Femur (tissue), 1 donor: Measurements from ENCODE around the gene EEFSEC.
A peak's percentile ranks its signal among the peaks of the same experiment; 100 is the strongest.

Source experiments
- DNase-seq: peaks from one replicate; pipeline ENCODE4 v3.0.0-alpha.2; 2017

EEFSEC gene

GRCh38 chr3:128419311-128419710 is 266.0 kb downstream of the EEFSEC start:
- no peak for DNase-seq

GRCh38 chr3:128420289-128420688 is 267.0 kb downstream of the EEFSEC start:
- no peak for DNase-seq

- DNase-seq: no peak
Observed at GRCh38 chr3:128420720-128421438, 267.6 kb downstream of the EEFSEC start.

- no peak for DNase-seq
Observed at GRCh38 chr3:128421439-128421836, 268.2 kb downstream of the EEFSEC start.

- no peak for DNase-seq
Observed at GRCh38 chr3:128421966-128422365, 268.7 kb downstream of the EEFSEC start.

GRCh38 chr3:128422762-128423524 is 269.7 kb downstream of the EEFSEC start:
- DNase-seq: no peak

GRCh38 chr3:128423525-128424147 is 270.4 kb downstream of the EEFSEC start:
- no peak for DNase-seq

- DNase-seq: no peak
Observed at GRCh38 chr3:128424508-128425069, 271.3 kb downstream of the EEFSEC start.

- DNase-seq: no peak
Observed at GRCh38 chr3:128425142-128425845, 272.0 kb downstream of the EEFSEC start.

- DNase-seq: no peak
Observed at GRCh38 chr3:128425846-128426127, 272.5 kb downstream of the EEFSEC start.

- DNase-seq: peak; percentile 57
Observed at GRCh38 chr3:128426128-128426921, 273.0 kb downstream of the EEFSEC start.

GRCh38 chr3:128427175-128427857 is 274.0 kb downstream of the EEFSEC start:
- no peak for DNase-seq

GRCh38 chr3:128427872-128428822 is 274.9 kb downstream of the EEFSEC start:
- no peak for DNase-seq

GRCh38 chr3:128429275-128429674 is 276.0 kb downstream of the EEFSEC start:
- DNase-seq: no peak

GRCh38 chr3:128429751-128430150 is 276.5 kb downstream of the EEFSEC start:
- DNase-seq: no peak

GRCh38 chr3:128430301-128430700 is 277.0 kb downstream of the EEFSEC start:
- no peak for DNase-seq

- DNase-seq: no peak
Observed at GRCh38 chr3:128430731-128431130, 277.4 kb downstream of the EEFSEC start.

GRCh38 chr3:128431803-128432300 is 278.6 kb downstream of the EEFSEC start:
- no peak for DNase-seq

GRCh38 chr3:128432301-128432970 is 279.2 kb downstream of the EEFSEC start:
- DNase-seq: no peak
